Type B pancreatic cell (in vitro differentiated cells): Measurements from ENCODE around the gene DFFA. TPM values are rescaled to one million over a fixed set of nuclear protein-coding genes. Genes with fewer than 3 reads are reported as not detected.
A peak's percentile ranks its signal among the peaks of the same experiment; 100 is the strongest.

Experiments
- DNase-seq: peaks from one replicate; pipeline ENCODE4 v3.0.0; 2021; ENCODE audit warnings: mixed read lengths; ENCODE audit not compliant: unreplicated experiment; ENCODE audit errors: extremely low spot score
- H3K27ac Mint-ChIP-seq: 2 replicates; pipeline ENCODE4 v1.8.0; 2021; ENCODE audit warnings: mild to moderate bottlenecking, mixed read lengths
- H3K27me3 Mint-ChIP-seq: 2 replicates; pipeline ENCODE4 v1.8.0; 2021; ENCODE audit warnings: mixed read lengths
- H3K36me3 Mint-ChIP-seq: 2 replicates; pipeline ENCODE4 v1.8.0; 2021; ENCODE audit warnings: mixed read lengths
- H3K4me1 Mint-ChIP-seq: one replicate; pipeline ENCODE4 v1.8.0; 2021; ENCODE audit warnings: mixed read lengths; ENCODE audit not compliant: unreplicated experiment
- H3K4me3 Mint-ChIP-seq: 2 replicates; pipeline ENCODE4 v1.8.0; 2021; ENCODE audit warnings: mild to moderate bottlenecking, mixed read lengths
- H3K9me3 Mint-ChIP-seq: 2 replicates; pipeline ENCODE4 v1.8.0; 2021; ENCODE audit warnings: mixed read lengths
- total RNA-seq: library from RNA; stranded (reverse); gene quantifications from 2 replicates; pipeline ENCODE4 v1.2.1, GENCODE V29; 2021; ENCODE audit warnings: low replicate concordance
- TF ChIP-seq, protein P1 (sequence below): fragments of 200-600 bp; sonication (generic); conservative IDR thresholded peaks from 2 replicates; pipeline ENCODE4 v1.5.0; 2021; ENCODE audit warnings: antibody characterized with exemption, mild to moderate bottlenecking

Gene DFFA
- total RNA-seq, 1 donor from 2014 or later: 52.8 TPM

DNA sequence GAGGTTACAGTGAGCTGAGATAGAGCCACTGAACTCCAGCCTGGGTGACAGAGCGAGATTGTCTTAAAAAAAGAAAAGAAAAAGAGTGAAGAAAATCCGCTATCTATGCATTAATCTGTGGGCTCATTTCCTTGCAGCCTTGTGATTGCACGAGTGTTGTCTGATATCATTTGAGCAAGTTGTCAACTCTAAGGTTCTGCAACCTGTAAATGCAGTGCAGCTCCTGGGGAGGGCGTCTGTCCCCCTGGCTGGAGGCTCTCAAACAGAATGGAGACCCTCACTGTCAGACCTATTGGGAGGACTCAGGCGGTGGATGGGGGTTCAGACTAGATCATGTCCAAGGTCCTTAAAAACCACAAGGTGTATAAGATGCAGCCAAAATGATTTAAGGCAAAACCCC, 16.3 kb downstream of the DFFA start:
- H3K27me3 Mint-ChIP-seq: no peaks in the 10 kb centered on the region
- TF ChIP-seq, protein P1, sequence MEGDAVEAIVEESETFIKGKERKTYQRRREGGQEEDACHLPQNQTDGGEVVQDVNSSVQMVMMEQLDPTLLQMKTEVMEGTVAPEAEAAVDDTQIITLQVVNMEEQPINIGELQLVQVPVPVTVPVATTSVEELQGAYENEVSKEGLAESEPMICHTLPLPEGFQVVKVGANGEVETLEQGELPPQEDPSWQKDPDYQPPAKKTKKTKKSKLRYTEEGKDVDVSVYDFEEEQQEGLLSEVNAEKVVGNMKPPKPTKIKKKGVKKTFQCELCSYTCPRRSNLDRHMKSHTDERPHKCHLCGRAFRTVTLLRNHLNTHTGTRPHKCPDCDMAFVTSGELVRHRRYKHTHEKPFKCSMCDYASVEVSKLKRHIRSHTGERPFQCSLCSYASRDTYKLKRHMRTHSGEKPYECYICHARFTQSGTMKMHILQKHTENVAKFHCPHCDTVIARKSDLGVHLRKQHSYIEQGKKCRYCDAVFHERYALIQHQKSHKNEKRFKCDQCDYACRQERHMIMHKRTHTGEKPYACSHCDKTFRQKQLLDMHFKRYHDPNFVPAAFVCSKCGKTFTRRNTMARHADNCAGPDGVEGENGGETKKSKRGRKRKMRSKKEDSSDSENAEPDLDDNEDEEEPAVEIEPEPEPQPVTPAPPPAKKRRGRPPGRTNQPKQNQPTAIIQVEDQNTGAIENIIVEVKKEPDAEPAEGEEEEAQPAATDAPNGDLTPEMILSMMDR: no peak
- peaks cover 18% of the 10 kb centered on the region for H3K4me1 Mint-ChIP-seq
- H3K36me3 Mint-ChIP-seq: peaks cover 10% of the 10 kb centered on the region
- no peak for DNase-seq
- no peak overlapping the region for H3K27ac Mint-ChIP-seq
- no peaks in the 10 kb centered on the region for H3K9me3 Mint-ChIP-seq
- no peak overlapping the region for H3K4me3 Mint-ChIP-seq

- Mint-ChIP-seq H3K27ac (no peak overlapping the region), H3K9me3 (no peaks in the 10 kb centered on the region), H3K27me3 (no peaks in the 10 kb centered on the region), H3K36me3 (no peaks in the 10 kb centered on the region), H3K4me3 (peak overlapping the region; percentile 46), H3K4me1 (peaks cover 24% of the 10 kb centered on the region)
- TF ChIP-seq, protein P1: no peak
- DNase-seq: no peak
These were observed 21.0 kb downstream of the DFFA start for GRCh38 chr1:10451287-10451686.

DNA sequence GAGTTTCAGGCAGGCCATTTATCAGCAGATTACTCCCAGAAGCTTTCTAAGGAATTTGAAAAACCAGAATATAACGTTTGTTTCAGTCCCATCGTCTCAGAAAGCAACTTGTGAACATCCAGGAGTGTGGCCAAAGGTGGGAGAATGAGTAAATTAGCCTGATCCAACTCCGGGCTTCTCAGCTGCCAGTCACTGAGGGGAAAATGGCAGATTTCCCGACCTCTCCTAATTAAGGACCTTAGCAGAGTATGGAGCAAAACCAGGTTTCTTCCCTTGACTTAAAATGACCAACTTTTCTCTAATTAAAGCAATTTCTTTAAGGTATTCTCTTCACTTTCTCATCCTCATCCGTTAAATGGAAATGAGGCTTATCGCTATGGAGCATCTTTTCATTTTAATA, 21.5 kb downstream of the DFFA start:
- no peaks in the 10 kb centered on the region for H3K9me3 Mint-ChIP-seq
- H3K4me3 Mint-ChIP-seq: peak overlapping the region; percentile 19
- H3K4me1 Mint-ChIP-seq: peaks cover 24% of the 10 kb centered on the region
- no peak overlapping the region for H3K27ac Mint-ChIP-seq
- no peaks in the 10 kb centered on the region for H3K36me3 Mint-ChIP-seq
- no peak for DNase-seq
- no peaks in the 10 kb centered on the region for H3K27me3 Mint-ChIP-seq
- TF ChIP-seq, protein P1: no peak

DNA sequence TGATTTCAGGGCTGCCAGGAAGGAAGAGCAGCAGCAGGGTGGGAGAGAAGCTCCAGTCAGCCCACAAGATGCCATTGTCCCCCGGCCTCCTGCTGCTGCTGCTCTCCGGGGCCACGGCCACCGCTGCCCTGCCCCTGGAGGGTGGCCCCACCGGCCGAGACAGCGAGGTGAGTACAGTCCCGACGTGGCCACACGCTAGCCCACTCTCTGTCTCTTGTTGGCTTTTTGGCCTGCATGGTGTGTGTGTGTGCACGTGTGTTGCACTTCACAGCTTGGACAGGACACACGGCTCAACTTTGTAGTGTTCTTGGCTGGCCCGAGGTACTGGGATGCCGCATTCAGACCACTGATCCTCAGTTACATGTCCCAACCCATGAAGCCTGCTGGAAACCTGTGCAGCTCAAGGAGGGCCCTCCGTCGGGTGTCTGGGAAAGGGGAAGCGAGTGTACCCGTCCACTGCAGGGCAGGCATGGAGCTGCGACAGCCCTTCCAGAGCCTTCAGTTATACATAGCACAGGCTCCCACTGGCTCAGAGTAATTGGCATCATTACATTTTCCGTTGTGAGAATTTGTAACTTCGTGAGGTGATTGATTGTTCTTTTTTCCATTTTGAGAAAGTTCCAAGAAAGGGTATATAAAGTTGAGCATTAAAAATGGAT, 22.0 kb downstream of the DFFA start:
- TF ChIP-seq, protein P1: no peak
- no peaks in the 10 kb centered on the region for H3K27me3 Mint-ChIP-seq
- H3K4me1 Mint-ChIP-seq: peaks cover 24% of the 10 kb centered on the region
- no peaks in the 10 kb centered on the region for H3K9me3 Mint-ChIP-seq
- no peaks in the 10 kb centered on the region for H3K36me3 Mint-ChIP-seq
- DNase-seq: no peak
- no peak overlapping the region for H3K27ac Mint-ChIP-seq
- H3K4me3 Mint-ChIP-seq: peak overlapping the region; percentile 25

DNA sequence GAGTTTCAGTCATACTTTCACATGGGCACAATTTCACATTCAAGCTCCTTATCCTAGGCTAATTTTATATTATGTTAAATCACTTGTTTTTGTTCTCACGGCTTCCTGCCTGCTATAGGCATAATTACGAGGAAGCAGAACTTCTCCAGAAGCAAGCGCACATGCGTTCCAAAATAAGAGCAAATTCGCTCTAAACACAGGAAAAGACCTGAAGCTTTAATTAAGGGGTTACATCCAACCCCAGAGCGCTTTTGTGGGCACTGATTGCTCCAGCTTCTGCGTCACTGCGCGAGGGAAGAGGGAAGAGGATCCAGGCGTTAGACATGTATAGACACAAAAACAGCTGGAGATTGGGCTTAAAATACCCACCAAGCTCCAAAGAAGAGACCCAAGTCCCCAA, 22.6 kb downstream of the DFFA start, which contains the start of gene CORT:
Gene CORT (plus strand): TSS at position 281 of the 400 bp plus-strand sequence. CDS start 193 bp downstream, outside the sequence.
- H3K36me3 Mint-ChIP-seq: no peaks in the 10 kb centered on the region
- H3K9me3 Mint-ChIP-seq: no peaks in the 10 kb centered on the region
- peaks cover 24% of the 10 kb centered on the region for H3K4me1 Mint-ChIP-seq
- peak within 1 kb of the TSS; percentile 25 for H3K4me3 Mint-ChIP-seq
- no peak for DNase-seq
- H3K27me3 Mint-ChIP-seq: no peaks in the 10 kb centered on the region
- H3K27ac Mint-ChIP-seq: peak within 1 kb of the TSS; percentile 55
- TF ChIP-seq, protein P1: no peak
